ENCODE measurements around the gene ATP6V0B.

Gene ATP6V0B

DNA sequence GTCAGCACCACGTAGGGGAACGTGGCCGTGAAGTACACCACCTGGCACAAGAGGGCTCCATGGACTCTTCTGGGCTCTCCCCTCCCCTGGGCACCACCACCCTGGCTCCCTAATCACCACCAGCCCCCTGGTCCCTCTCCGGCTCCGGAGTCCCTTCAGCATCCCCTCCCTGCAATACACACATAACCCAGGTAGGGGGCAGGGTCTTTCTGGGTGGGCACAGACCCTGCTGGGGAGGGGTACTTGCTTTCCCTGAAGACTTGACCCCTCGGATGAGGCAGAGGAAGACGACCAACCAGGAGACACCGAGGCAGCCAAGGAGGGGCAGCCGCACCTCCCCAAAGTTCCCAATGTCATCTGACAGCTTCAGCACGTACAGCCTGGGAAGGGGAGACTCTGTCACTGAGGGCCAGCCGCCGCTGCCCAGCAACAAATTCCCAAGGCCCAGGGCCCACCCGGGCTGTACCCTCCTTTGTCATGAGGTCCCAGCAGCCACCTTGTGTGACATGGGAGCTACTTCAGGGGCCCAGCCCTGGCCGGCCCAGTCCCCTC is 27.9 kb downstream of the ATP6V0B start:
- DNase-seq (ENCODE audit: low spot score), result no peak

DNA sequence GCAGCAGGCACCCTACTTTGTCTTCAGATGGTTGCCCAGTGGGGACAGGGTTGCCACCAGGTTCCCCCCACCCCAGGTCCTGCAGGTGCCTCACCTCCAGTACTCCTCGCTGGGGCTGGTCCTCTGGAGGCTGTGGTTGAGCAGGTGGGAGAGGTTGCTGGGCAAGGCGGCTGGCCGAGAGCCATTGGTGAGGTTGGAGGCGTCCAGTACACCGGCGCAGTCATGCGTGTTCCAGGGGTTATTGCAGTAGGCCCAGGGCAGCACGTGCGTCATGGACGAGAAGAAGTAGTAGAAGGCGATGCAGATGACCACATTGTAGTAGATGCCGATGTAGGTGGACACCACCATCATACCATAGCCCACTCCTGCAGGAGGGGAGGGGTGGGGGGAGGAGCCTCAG is 33.5 kb downstream of the ATP6V0B start:
- no peak for DNase-seq (ENCODE audit: low spot score)

DNA sequence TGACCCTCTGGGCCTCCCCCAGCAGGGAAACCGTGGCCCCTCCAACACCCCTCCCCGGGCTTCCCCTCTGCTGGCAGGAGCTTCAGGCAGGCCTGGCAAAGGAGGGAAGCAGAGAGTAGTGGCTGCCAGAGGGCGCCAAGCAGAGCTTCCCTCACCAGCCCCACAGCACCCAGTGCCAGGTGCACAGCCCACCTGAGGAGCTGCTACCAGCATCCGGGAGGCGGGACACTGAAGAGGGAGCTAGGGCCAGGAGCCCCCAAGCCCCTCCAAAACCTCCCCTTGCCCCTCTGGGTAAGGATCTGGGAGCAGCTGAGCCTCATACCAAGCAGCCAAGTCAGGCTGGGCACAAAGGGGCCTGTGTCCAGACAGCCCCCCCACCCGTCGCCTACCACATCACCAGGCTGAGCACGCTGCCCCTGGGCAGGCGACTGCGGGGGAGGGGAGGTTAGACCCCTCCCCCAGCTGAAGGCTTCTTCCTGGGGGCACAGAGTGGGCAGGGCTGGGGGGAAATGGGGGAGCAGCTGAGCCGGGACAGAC is 36.2 kb downstream of the ATP6V0B start:
- no peak for DNase-seq (ENCODE audit: low spot score)

DNA sequence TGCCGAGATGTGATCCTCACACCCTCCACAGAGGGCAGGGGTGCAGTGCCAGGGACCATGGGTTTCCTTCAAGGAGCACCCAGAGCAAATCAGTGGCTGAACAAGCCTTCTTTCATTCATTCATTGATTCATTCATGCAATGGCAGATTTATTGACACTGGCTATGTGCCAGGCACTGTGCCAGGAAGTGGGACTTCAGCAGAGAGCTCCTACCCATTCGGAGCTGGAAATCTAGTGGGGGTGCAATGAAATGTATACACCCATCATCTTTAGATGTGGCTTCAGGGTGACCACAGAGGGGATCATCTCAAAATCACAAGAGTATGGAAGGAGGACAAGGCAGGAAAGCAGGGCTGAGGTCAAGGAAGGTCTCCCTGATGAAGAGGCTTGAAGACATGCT is 37.6 kb downstream of the ATP6V0B start:
- DNase-seq (ENCODE audit: low spot score), result no peak

DNA sequence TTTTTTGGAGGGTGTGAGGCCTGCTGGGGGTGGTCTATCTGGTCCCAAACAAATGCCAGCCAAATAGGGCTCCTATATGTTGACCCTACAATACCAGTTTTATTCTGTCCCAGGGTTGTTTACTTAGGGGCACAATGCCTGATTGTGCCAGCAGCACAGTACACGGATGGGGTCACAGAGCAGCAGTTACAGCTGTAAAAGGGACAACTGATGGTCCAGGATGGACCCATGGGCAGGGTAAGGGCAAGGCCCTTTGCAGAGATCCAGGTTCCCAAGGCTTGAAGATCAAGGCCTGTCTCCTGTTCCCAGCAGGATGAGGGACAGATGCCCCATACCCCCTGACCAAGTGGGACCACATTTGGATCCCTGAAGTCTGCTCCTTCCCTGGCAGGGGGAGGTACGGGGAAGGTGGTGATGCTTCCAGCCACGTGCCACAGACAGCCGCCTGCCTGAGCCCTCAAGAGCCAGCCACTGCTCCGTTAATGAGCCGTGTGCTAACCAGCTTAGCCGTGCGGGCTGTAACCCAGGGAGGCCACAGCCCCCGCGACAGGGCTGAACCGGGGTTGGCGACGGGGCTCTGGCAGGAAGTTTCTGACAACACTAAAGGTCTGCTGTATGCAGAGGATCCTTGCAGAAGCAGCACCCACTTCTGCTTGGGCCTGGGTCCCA is 38.3 kb downstream of the ATP6V0B start:
- no peak for DNase-seq (ENCODE audit: low spot score)

DNA sequence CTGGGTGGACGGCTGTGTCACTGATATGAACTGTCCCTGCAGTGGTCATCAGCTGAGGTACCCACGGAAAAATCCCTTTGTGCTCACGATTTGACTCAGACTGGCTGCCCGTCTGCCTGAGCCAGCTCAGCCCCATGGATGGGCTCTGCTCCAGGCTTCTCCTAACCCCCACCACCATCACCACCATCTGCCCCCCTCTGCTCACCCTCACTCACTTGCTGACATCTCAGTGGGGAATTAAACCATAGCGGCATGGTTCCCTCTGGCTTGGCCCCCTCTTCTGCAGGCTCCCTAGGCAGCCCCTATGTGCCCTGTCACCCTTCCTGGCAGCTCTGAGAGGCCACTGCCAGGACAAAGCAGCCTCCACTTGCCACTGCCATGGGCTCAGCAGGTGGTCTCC is 39.2 kb downstream of the ATP6V0B start:
- DNase-seq (ENCODE audit: low spot score), result no peak

DNA sequence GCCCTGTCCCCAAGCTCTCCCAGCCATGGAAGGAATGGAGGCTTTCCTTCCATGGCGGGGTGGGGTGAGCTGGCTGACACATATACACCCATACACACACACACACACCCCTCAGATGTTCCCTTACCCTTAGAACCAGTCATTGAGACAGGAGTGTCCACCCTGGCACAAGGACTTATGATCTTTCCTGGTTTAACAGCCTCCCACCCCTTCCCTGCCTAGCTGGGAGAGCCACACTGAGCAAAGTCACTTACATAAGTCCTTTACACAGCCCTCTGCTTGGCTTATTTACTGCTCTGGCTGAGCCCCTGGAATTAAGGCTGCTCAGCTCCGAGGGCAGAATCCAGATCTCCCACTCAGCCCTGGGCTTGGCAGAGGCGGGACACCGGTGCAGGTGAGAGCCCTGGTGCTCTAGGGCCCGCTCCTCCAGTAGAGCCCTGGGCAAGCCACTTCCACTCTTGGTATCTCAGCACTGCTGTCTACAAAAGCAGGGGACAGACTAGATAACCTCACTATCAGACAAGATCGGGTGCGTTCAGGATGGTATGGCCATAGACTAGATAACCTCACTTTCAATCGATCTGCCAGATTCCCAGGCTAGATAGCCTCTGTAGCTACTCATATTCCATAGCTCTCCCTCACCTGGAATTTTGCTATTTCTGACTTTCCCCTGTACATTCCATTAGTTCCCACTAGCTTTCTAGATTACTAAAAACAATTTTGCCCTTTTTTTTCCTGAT is 39.8 kb downstream of the ATP6V0B start:
- no peak for DNase-seq (ENCODE audit: low spot score)

DNA sequence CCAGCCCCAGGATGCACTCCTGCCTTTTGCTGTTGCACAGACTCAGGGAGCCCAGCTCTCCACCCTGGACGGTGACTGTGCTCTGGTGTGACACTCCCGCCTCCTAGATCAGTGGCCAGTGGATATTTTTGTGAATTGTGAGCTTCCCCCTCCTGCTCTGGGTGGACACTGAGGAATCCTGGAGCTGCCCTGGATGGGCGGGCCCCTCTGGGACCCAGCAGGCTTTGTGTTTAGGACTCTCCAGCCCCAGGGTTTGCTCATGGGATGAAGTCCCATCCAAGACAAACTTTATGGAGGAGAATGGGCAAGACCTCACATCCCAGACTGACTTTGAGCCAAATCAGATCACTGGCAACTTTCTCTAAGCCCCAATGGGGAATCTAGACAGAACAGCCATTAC is 40.4 kb downstream of the ATP6V0B start:
- DNase-seq (ENCODE audit: low spot score), result peak; percentile 35

DNA sequence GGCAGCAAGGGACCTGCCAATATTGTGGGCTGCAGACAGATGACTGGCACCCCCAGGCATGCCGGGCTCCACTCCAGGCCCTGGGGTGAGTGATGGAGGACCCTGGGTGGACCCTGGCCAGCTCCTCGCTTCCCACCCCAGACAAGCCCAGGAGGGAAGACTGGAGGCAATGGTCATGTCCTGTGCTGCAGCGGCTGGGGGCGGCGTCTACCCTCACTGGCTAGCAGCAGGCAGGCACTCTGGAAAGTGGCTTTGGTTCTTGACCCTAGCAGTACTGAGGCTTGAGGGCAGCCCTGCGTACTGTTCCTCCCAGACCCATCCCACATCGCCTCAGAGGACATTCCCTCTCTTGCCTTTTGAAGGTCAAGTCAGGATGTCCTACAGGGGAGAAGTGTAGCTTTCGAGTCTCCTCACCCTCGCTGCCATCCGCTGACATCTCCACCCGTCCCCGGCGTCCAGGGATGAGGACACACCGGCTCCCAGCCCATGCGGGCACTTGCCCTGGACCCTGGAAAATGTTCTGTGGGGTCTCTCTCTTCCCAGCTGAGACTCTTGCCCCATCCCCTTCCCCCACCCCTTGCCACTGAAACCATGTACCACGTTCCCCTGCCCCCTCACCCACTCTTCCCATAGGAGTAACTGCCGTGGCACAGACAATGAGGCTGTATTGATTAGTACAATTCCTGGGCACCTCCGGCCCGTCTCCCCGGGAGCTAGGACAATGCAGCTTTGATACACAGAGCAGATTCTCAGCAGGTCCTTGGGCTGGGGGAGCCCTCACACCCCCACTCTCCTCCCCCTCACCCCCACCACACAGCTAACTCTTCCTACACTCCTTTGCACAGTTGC is 41.5 kb downstream of the ATP6V0B start:
- DNase-seq (ENCODE audit: low spot score), result no peak

DNA sequence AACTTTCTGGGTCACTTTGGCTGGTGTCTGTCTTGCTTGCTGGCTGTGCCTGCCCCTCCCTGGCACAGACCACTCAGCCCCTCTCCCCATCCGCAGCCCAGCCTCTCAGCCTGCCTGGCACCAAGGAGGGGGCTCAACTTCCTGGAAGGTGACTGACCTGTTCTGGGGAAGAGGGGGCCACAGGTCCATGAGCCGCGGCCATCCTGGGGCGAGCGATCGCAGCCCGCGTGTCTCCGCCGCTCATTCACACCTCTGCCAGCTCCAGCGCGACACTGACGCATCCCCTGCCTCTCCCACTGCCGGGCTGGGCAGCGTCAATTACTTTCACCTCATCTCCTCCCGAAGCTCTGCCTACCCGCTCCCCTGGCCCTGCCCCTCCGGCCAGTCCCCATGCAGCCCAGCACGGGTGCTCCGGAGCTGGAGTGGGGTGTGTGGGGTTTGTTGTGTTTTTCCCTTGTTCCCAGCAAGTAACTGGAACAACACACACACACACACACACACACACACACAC is 42.2 kb downstream of the ATP6V0B start:
- no peak for DNase-seq (ENCODE audit: low spot score)

DNA sequence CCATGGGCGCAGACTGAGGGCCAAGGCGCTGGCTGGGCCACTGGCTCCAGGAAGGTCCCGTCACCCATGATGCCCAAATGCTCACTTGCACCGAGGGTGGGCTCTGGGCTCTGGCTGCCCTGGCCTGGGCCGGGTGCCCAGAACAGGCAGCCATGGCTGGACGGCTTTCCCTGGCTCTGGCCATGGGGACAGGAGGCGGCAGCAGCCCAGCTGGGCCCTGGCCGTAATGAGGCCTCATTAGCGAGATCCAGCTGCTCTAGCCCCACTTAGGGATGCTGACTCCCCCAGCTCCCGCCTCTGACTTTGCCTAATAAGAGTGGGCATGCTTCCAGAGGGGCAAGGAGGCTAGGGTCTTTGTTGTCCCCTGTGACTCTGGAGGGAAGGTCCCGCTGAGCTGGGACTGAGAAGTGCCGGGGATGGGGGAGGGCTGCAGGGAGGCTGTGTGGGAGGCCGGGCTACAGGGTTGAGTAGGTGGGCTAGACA is 44.7 kb downstream of the ATP6V0B start:
- DNase-seq (ENCODE audit: low spot score), result no peak

DNA sequence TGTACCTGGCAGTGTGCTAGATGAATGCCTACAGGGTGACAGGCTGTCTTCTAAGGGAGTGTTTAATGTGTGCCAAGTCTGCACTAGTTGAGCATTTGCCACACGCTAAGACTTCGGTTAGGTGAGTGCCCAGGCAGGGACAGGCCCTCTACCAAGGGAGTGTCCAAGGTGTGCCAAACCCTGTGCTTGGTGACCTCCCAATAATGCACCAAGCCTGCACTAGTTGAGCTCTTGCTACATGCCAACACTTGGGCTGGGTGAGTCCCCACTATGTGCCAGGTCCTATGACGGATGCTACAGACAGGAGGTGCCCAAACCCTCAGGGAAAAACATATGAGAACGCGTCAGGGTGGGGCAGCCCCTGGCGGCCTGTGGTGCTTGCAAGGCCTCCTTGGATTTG is 45.7 kb downstream of the ATP6V0B start:
- no peak for DNase-seq (ENCODE audit: low spot score)

DNA sequence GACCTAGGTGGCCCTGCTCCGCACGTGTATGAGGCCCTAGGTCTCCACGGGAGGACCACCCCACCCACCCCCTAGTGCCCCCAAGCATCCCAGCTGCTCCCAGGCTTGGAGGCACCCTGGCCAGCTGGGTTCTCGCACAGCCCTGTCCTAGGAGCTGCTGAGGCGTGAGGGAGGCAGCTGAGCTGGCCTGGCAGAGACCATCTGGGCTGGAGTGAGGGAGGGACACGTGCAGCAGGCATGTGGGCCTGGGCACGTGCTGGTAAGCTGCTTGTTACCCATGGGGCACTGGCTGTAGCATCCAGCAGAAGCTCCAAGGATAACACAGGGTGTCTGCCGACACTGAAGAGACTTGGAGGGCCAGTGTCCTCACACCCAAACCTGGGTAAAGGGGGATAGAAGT is 46.4 kb downstream of the ATP6V0B start:
- DNase-seq (ENCODE audit: low spot score), result no peak

DNA sequence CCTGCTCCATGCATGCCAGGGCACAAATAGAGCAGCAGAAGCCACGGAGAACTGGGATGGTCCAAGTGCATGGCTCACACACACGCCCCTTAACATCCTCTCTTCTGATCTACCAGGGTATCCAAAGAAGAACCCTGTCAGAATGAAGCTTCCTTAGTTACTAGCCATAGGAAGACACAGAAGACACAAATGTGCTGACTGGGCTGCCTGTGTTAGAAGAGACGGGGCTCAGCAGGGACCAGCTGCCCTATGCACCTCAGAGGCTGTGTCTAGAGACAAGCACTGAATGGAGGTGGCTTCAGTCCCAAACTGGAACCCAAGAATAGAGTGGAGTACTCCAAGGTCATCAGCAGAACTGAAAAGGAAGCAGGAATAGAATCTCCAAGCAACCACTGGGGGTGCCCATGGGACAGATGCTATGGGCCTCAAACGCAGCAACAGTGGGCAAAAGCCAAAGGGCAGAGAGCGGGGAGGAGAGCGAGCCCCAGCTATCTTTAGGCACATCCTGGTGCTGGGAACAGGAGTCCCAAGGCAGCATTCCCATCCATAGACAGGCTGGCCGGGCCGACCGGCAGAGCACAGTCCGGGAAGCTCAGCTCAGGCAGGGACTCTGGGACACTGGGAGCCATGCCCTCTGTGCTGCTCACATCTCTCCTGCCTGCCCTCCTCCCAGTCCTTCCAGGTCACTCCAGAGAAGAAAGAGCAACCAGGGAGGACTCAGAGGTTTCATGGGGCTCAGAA is 47.0 kb downstream of the ATP6V0B start:
- no peak for DNase-seq (ENCODE audit: low spot score)

DNA sequence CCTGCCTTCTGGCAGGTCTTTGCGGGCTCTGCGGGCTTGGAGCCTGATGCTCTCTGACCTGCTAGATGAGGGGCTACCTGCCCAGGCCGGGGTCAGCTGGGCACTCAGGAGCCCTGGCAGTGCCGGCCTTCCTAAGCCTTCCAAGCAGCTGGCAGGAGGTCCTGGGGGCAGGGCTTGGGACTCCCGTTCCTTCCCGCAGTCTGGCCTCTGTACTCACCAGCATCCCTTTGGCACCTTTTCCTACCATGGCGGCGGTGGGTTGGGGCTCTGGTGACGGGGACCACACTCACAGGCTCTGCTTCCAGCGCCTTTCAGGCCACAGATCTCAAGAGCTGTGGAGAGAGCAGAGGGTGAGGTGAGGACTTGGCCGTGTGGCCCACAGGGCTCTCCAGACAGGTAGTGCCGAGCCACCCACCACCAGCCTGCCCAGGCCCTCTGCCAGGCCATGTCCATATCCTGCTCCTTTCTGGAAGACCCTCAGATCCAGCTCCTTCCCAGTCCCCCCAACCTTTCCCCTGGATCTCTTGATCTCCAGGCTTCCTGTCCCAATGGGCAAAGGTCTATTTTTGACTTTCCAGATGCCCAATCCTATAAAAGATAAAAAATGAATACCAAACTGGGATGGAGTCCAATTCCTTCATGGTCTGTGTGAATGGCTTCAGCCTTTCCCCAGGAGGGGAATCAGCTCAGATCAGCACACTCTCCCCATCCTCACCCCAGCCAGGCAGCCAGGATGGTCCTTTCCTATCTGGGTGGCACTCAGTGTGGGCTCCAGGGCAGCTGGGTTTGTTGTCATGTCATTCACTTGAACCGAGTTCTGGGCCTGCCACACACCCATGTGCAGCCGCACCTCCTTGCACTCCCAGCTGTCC is 49.5 kb downstream of the ATP6V0B start:
- no peak for DNase-seq (ENCODE audit: low spot score)

DNA sequence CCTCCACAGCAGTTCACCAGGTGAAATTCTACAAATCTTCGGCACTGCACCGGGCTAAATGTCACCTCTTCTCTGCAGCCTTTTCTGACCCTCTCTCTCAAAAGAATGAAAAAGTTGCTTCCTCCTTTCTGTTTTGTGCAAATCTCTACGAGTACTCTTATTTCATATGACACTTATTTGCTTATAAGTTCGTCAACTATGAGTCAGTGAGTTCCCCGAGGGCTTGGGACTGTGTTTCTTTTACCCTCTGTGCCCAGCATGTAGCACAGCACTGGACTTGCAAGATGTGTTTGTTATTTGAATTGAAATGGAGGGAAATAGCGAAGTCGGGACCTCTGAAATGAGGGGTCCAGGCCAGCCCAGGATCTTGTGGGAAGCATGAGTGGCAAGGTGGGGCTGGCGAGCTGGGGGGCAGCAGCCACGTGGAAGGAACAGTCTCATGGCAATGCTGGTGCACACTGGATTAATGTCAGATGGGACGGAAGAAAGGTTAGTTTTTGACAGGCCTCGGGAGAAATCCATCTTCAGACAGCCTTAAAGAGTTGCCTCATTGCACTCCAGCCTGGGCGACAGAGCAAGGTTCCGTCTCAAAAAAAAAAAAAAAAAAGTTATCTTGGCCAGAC is 50.3 kb downstream of the ATP6V0B start:
- no peak for DNase-seq (ENCODE audit: low spot score)

DNA sequence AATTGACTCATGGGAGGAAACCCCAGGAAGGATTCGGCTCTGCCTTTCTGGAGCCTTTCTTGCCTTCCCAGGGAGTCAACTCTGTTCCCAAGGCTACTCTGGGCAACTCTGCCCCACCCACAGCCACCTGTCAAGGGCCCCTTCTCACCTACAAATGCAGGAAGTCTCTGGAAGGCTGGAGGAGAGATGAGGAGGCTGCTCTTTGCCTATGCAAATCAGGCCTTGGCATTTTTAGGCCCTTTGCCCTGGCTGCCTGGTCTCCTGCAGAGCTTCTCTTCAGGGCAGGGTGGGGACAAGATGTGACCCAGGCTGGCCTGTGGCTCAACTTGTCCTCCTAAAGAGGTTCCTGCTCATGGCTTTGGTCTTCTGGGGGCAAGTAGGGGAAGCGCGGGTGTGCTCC is 51.1 kb downstream of the ATP6V0B start:
- no peak for DNase-seq (ENCODE audit: low spot score)

DNA sequence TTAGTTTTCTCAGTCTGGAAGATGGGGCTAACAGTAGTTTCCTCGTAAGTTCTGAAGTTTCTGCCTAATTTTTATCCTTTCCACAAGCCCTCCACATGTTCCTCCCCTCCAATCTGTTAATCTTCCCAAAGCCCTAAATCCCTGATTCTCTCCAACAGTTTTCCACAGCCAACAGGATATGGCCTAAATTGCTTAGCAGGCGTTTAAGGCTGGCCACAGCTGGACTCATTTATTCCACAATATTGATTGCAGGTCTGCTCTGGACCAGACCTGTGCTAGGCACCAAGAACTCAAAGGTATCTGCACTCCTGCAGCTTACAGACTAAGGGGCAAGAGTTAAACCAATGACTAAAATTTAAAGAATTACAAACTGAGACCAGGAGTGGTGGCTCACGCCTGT is 52.6 kb downstream of the ATP6V0B start:
- DNase-seq (ENCODE audit: low spot score), result no peak
